ENCODE data around the gene CMTM5. TPM values are rescaled to one million over a fixed set of nuclear protein-coding genes. Genes with fewer than 3 reads are reported as not detected.
A peak's percentile ranks its signal among the peaks of the same experiment; 100 is the strongest.

Gene CMTM5
- total RNA-seq, 1 donor: not detected

DNA sequence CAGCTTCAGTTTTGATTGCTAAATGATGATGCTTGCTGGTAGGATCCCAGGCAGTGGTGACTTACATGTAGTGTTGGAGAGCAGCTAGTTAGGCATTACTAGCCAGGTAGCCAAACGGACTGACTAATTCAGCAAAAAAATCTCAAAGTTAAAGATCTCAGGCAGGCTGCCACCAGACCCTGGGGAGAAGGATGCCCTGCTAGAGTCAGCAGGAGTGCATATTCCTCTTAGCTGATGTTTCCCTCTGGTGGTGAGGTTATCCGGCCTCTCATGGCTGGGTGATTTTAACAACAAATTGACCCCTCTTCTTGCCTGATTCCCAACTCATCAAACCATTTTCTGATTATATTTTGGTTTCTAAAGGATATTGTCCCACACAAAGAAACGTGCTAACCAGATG is 14.6 kb upstream of the CMTM5 start:
- Histone ChIP-seq H3K4me2 (ENCODE audit: insufficient read depth, low read length) (no peak overlapping the region), H2AFZ (ENCODE audit: low read length) (no peak overlapping the region), H3K27ac (ENCODE audit: low read depth, low read length) (peak overlapping the region; percentile 46), H3K4me3 (ENCODE audit: insufficient read depth, low read length) (no peak overlapping the region), H3K79me2 (ENCODE audit: insufficient read depth, low read length) (peaks cover 4% of the 10 kb centered on the region), H3K36me3 (ENCODE audit: insufficient read depth, low read length) (peaks cover 10% of the 10 kb centered on the region), H3K27me3 (ENCODE audit: insufficient read depth, low read length) (no peaks in the 10 kb centered on the region), H4K20me1 (ENCODE audit: insufficient read depth, low read length) (no peaks in the 10 kb centered on the region), H3K9me3 (ENCODE audit: low read depth, low read length) (no peaks in the 10 kb centered on the region), H3K4me1 (ENCODE audit: insufficient read depth, low read length) (peaks cover 5% of the 10 kb centered on the region)
- TF ChIP-seq, protein P1, sequence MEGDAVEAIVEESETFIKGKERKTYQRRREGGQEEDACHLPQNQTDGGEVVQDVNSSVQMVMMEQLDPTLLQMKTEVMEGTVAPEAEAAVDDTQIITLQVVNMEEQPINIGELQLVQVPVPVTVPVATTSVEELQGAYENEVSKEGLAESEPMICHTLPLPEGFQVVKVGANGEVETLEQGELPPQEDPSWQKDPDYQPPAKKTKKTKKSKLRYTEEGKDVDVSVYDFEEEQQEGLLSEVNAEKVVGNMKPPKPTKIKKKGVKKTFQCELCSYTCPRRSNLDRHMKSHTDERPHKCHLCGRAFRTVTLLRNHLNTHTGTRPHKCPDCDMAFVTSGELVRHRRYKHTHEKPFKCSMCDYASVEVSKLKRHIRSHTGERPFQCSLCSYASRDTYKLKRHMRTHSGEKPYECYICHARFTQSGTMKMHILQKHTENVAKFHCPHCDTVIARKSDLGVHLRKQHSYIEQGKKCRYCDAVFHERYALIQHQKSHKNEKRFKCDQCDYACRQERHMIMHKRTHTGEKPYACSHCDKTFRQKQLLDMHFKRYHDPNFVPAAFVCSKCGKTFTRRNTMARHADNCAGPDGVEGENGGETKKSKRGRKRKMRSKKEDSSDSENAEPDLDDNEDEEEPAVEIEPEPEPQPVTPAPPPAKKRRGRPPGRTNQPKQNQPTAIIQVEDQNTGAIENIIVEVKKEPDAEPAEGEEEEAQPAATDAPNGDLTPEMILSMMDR (IDR thresholded peaks at IDR 0.05; ENCODE audit: extremely low read depth, low read depth, low read length): peak; percentile 45
- peak; percentile 95 for DNase-seq (ENCODE audit: insufficient read length, low spot score, missing footprints)

DNA sequence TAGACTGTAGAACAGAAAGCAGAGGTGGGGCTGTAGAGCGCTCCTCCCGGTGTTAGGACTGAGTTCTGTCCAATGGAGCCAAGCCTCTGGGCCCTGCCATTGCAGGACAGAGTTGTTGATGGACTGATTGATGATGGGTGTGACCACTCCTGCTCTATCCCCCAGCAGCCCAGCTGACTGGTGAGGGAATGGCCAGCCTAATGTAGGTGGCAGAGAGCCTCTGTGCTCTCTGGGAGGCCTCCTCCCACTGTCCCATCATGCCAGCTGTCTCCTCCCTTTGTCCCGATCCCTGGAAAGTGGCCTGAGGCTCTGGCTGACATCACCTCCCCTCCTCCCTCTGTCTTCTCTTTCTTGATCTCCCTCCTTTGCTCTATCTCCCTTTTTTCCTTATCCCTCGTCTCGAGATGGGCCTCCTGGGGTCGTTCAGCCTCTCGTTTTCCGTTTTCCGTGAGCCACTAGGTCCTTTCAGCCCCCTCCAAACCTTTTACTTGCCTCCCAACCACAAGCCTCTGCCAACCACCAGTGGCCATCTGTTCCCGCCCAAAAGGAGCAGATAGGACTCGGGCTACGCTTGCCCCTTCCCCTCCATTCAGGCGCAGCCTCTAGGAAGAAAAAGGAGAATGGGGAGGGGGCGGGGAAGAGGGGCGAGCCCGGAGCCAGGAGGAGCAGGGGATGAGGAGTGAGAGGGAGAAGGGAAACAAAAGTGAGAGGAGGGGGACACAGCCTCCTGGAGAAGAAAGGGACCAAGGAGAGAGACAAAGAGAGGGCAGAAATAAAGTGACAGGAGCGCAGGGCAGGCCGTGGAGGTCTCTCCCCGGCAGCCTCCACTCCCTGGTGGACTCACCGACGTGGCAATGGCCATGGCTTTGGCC is 12.4 kb upstream of the CMTM5 start:
- TF ChIP-seq, protein P1 (IDR thresholded peaks at IDR 0.05; ENCODE audit: extremely low read depth, low read depth, low read length): no peak
- peak; percentile 91 for DNase-seq (ENCODE audit: insufficient read length, low spot score, missing footprints)
- Histone ChIP-seq H3K4me2 (ENCODE audit: insufficient read depth, low read length) (peak overlapping the region; percentile 81), H3K27me3 (ENCODE audit: insufficient read depth, low read length) (peaks cover 8% of the 10 kb centered on the region), H3K79me2 (ENCODE audit: insufficient read depth, low read length) (peaks cover 4% of the 10 kb centered on the region), H3K36me3 (ENCODE audit: insufficient read depth, low read length) (no peaks in the 10 kb centered on the region), H3K4me3 (ENCODE audit: insufficient read depth, low read length) (peak overlapping the region; percentile 76), H2AFZ (ENCODE audit: low read length) (peak overlapping the region; percentile 56), H4K20me1 (ENCODE audit: insufficient read depth, low read length) (no peaks in the 10 kb centered on the region), H3K4me1 (ENCODE audit: insufficient read depth, low read length) (peaks cover 5% of the 10 kb centered on the region), H3K27ac (ENCODE audit: low read depth, low read length) (peak overlapping the region; percentile 24), H3K9me3 (ENCODE audit: low read depth, low read length) (no peaks in the 10 kb centered on the region)

DNA sequence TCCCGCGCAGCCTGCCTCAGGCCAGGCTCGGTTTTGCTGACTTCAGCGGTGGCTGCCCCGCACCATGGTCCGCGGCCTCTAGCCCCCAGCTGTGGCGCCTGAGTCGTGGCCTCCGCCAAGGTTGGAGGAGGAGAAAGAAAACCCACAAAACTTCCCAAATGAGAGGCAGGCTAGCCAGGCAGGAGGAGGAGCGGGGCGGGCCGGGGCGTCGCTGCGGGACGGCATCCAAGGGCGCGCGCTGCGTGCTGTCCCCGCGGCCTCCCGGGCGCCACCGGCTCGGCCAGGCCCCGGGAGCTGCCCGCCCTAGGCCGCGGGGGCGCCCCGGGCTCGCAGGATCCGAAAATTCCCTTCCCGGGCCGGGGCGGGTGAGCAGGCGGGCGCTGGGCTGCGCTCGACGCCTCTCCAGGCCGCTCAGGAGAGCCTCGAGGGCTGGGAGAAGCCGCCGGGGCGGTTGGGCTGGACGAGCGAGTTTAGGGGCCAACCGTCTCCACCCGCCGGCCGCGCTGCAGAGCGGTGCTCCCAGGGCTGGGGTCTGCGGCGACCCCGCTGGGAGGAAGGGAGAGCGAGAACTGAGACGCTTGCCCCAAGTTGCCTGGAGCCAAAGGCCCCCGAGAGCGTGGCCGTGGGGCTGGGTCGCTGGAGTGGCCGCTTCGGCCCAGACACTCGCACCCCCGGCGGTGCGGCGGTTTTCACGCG is 11.7 kb upstream of the CMTM5 start, which contains the start of gene EFS:
EFS (minus strand) TSS at position 137 of the 696 bp plus-strand sequence. CDS start 147 bp downstream, outside the sequence.
- Histone ChIP-seq H3K27ac (ENCODE audit: low read depth, low read length) (peak within 1 kb of the TSS; percentile 24), H3K79me2 (ENCODE audit: insufficient read depth, low read length) (peaks cover 4% of the 10 kb centered on the region), H3K4me1 (ENCODE audit: insufficient read depth, low read length) (peaks cover 5% of the 10 kb centered on the region), H4K20me1 (ENCODE audit: insufficient read depth, low read length) (no peaks in the 10 kb centered on the region), H2AFZ (ENCODE audit: low read length) (peak within 1 kb of the TSS; percentile 56), H3K27me3 (ENCODE audit: insufficient read depth, low read length) (peaks cover 10% of the 10 kb centered on the region), H3K4me2 (ENCODE audit: insufficient read depth, low read length) (peak within 1 kb of the TSS; percentile 81), H3K4me3 (ENCODE audit: insufficient read depth, low read length) (peak within 1 kb of the TSS; percentile 76), H3K36me3 (ENCODE audit: insufficient read depth, low read length) (no peaks in the 10 kb centered on the region), H3K9me3 (ENCODE audit: low read depth, low read length) (no peaks in the 10 kb centered on the region)
- TF ChIP-seq, protein P1 (IDR thresholded peaks at IDR 0.05; ENCODE audit: extremely low read depth, low read depth, low read length): no peak
- DNase-seq (ENCODE audit: insufficient read length, low spot score, missing footprints): peak; percentile 91

All from osteoblast (primary cell).